ENCODE results near the gene TAX1BP1. TPM values are rescaled to one million over a fixed set of nuclear protein-coding genes. Genes with fewer than 3 reads are reported as not detected.

Gene TAX1BP1
- total and polyA plus RNA-seq, 2 of the 13 experiments (the other 11 are each of a cell fraction or from before 2014, with no cell fraction given): 95.2 to 98.9 TPM

DNA sequence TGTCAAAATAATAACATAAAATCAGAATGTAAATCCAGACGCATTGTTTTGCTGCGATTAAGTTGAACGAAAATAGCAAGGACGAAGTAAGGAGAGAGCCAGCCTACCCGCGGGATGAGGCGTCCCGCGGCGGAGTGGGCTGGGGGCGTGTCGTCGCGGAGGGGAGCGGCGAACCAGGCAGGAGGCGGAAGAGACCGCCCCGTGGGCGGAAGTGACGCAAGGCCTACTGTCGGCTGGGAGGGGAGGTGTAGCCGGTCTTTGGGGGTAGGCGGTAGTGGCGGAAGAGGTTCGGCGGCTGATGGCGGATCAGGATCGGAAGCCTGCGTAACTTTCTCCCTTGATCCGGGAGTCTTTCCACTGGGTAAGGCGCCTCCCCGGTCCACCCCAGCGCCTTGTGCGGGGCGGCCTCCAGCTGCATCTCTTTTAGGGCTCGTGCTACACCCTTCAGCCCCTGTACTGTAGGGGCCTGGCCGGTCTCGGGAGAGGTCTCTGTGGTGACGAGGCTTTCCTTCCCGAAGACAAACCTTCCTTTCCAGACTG, at the start of gene TAX1BP1 (continued):
- TF ChIP-seq THRA (CRISPR knock-in tag; IDR thresholded peaks at IDR 0.05; ENCODE audit: borderline replicate concordance) (peak; percentile 50; the same call in 1 of the 2 replicates), HNRNPLL (IDR thresholded peaks at IDR 0.05; ENCODE audit: low read depth, low read length, poor library complexity, severe bottlenecking) (peak; percentile 93), NFIC (IDR thresholded peaks at IDR 0.05; ENCODE audit: low read length) (no peak; the same call in 1 of the 2 replicates), ZNF335 (CRISPR knock-in tag; IDR thresholded peaks at IDR 0.05) (no peak; the same call in 1 of the 2 replicates), MTF1 (CRISPR knock-in tag; IDR thresholded peaks at IDR 0.05) (no peak), ZFY (CRISPR knock-in tag; IDR thresholded peaks at IDR 0.05) (peak; percentile 86), ZNF512B (CRISPR knock-in tag; IDR thresholded peaks at IDR 0.05; ENCODE audit: borderline replicate concordance) (0 out of 2 replicates have a peak, but pooled peaks have one; percentile 26), ZNF564 (CRISPR knock-in tag; IDR thresholded peaks at IDR 0.05) (no peak), ZNF337 (CRISPR knock-in tag; IDR thresholded peaks at IDR 0.05; ENCODE audit: borderline replicate concordance, low read depth) (no peak), ZZZ3 (CRISPR knock-in tag; IDR thresholded peaks at IDR 0.05; ENCODE audit: borderline replicate concordance) (0 out of 2 replicates have a peak, but pooled peaks have one; percentile 70), MIER3 (CRISPR knock-in tag; IDR thresholded peaks at IDR 0.05; ENCODE audit: borderline replicate concordance) (peak; percentile 30; the same call in 1 of the 2 replicates), KDM5B (CRISPR knock-in tag; IDR thresholded peaks at IDR 0.05; ENCODE audit: borderline replicate concordance) (no peak), ZMYM3 (CRISPR knock-in tag; IDR thresholded peaks at IDR 0.05) (no peak), FOXO1 (CRISPR knock-in tag; IDR thresholded peaks at IDR 0.05) (no peak), TERF1 (CRISPR knock-in tag; IDR thresholded peaks at IDR 0.05) (no peak), TFE3 (CRISPR knock-in tag; IDR thresholded peaks at IDR 0.05) (no peak), CHD2 (IDR thresholded peaks at IDR 0.05; ENCODE audit: low read depth, low read length) (no peak), STAG1 (CRISPR knock-in tag; IDR thresholded peaks at IDR 0.05) (peak; percentile 15; the same call in 1 of the 2 replicates), ZSCAN21 (CRISPR knock-in tag; IDR thresholded peaks at IDR 0.05; ENCODE audit: borderline replicate concordance) (0 out of 2 replicates have a peak, but pooled peaks have one; percentile 26)
- TF ChIP-seq, protein P1, sequence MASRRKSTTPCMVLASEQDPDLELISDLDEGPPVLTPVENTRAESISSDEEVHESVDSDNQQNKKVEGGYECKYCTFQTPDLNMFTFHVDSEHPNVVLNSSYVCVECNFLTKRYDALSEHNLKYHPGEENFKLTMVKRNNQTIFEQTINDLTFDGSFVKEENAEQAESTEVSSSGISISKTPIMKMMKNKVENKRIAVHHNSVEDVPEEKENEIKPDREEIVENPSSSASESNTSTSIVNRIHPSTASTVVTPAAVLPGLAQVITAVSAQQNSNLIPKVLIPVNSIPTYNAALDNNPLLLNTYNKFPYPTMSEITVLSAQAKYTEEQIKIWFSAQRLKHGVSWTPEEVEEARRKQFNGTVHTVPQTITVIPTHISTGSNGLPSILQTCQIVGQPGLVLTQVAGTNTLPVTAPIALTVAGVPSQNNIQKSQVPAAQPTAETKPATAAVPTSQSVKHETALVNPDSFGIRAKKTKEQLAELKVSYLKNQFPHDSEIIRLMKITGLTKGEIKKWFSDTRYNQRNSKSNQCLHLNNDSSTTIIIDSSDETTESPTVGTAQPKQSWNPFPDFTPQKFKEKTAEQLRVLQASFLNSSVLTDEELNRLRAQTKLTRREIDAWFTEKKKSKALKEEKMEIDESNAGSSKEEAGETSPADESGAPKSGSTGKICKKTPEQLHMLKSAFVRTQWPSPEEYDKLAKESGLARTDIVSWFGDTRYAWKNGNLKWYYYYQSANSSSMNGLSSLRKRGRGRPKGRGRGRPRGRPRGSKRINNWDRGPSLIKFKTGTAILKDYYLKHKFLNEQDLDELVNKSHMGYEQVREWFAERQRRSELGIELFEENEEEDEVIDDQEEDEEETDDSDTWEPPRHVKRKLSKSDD (CRISPR knock-in tag; IDR thresholded peaks at IDR 0.05; ENCODE audit: low read depth): peak; percentile 64; the same call in 1 of the 2 replicates
